ENCODE data around the gene OR2D3. TPM values are rescaled to one million over a fixed set of nuclear protein-coding genes. Genes with fewer than 3 reads are reported as not detected.

Gene OR2D3
- total and polyA plus RNA-seq, 9 of the 15 experiments (the other 6 are each of a cell fraction or from before 2014, with no cell fraction given), result 0.42 TPM; not detected in 8

DNA sequence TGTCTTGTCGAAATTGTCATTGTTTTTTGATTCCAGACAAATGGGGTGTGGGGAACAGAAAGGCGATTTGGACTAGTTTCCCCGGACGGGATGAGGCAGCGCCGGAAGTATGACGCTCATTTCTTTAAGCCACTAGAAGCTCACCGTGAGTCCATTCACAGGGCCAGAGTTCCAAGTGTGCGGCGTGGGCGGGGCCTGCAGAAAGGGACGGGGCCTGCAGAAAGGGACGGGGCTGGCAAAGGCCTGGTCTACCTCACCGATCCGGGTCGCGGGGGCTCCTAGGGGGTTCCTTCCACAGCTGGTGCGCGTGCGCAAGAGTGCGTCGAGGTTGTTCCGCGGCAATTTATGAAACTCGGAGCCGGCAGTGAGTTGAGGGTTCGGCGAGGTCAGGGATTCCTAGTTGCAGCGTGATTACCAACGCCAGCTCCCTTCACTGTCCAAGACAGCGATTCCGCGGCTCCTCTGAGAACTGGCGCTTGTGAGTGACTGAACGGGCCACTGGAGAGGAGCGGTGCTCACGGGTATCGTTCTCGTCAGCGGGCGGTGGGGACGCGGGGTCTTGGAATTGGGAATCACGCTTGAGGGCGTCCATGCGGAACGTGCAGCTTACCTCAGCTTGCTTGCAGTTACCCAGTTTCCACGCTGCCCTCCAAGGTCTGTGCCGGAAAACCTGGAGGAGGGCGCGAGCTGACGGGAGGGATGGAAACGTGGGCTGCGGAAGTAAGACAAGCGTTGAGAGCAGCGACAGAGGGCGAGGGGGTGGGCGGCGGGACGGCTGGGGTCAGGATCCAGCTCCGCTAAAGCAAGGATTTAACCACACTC is 5.6 kb downstream of the OR2D3 start, which contains the start of gene ZNF215 (continued):
- TF ChIP-seq HMBOX1 (IDR thresholded peaks at IDR 0.05), result peak; percentile 5; the same call in 1 of the 2 replicates
- TF ChIP-seq, protein P1, sequence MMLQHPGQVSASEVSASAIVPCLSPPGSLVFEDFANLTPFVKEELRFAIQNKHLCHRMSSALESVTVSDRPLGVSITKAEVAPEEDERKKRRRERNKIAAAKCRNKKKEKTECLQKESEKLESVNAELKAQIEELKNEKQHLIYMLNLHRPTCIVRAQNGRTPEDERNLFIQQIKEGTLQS (IDR thresholded peaks at IDR 0.05), result peak; percentile 47; the same call in 1 of the 2 replicates
- TF ChIP-seq, protein P1 (CRISPR knock-in tag; conservative IDR thresholded peaks at IDR 0.05), result no peak
- TF ChIP-seq ZSCAN29 (IDR thresholded peaks at IDR 0.05), result no peak
- no peak for TF ChIP-seq HOXB6 (CRISPR knock-in tag; IDR thresholded peaks at IDR 0.05; ENCODE audit: borderline replicate concordance)
- TF ChIP-seq PRPF4 (IDR thresholded peaks at IDR 0.05; ENCODE audit: insufficient read depth, low read depth, low read length, poor library complexity, severe bottlenecking), result no peak
- TF ChIP-seq ZNF583 (CRISPR knock-in tag; IDR thresholded peaks at IDR 0.05), result no peak
- TF ChIP-seq ZBTB8A (IDR thresholded peaks at IDR 0.05; ENCODE audit: partially characterized antibody), result no peak
- no peak for TF ChIP-seq ZNF551 (CRISPR knock-in tag; IDR thresholded peaks at IDR 0.05)
- TF ChIP-seq MCM2 (IDR thresholded peaks at IDR 0.05; ENCODE audit: low read depth), result no peak
- peak; percentile 69 to 79 for TF ChIP-seq E2F6 (IDR thresholded peaks at IDR 0.05; ENCODE audit: borderline replicate concordance in 1 of 2, extremely low read depth in 1 of 2, insufficient read depth in 1 of 2, insufficient read length in 1 of 2, low read depth in 1 of 2, low read length in 1 of 2, poor library complexity in 1 of 2, severe bottlenecking in 1 of 2)
- TF ChIP-seq ZEB2 (IDR thresholded peaks at IDR 0.05), result no peak; the same call in 1 of the 2 replicates
- 0 out of 2 replicates have a peak, but pooled peaks have one; percentile 9 for TF ChIP-seq RB1 (IDR thresholded peaks at IDR 0.05; ENCODE audit: low read depth)
- TF ChIP-seq BCL6 (CRISPR knock-in tag; IDR thresholded peaks at IDR 0.05), result no peak
- no peak for TF ChIP-seq ZNF174 (CRISPR knock-in tag; IDR thresholded peaks at IDR 0.05)
- TF ChIP-seq TRIM25 (IDR thresholded peaks at IDR 0.05; ENCODE audit: borderline replicate concordance), result no peak
- TF ChIP-seq ETV6 (IDR thresholded peaks at IDR 0.05; ENCODE audit: borderline replicate concordance in 1 of 2, low read depth in 2 of 2, low read length in 1 of 2), result peak; percentile 20 to 34; a peak in 2 of 4 replicates
- no peak for TF ChIP-seq ETV6 (CRISPR knock-in tag; IDR thresholded peaks at IDR 0.05; ENCODE audit: borderline replicate concordance)
- no peak for TF ChIP-seq ZFP1 (CRISPR knock-in tag; IDR thresholded peaks at IDR 0.05)
- TF ChIP-seq SMAD4 (CRISPR knock-in tag; conservative IDR thresholded peaks at IDR 0.05), result peak; percentile 19; the same call in 1 of the 2 replicates
- TF ChIP-seq SAFB2 (IDR thresholded peaks at IDR 0.05; ENCODE audit: borderline replicate concordance, low read depth, low read length, severe bottlenecking), result no peak
- no peak for TF ChIP-seq TEAD2 (tag; IDR thresholded peaks at IDR 0.05)
- TF ChIP-seq MXD1 (CRISPR knock-in tag; IDR thresholded peaks at IDR 0.05; ENCODE audit: borderline replicate concordance, poor library complexity, severe bottlenecking), result no peak
